OCI-LY1 (cell line): ENCODE results near the gene SRD5A3.

ENCODE experiments used
- CTCF ChIP-seq: fragments of 200-600 bp; sonication (generic), shearing (Covaris generic); IDR thresholded peaks from 2 replicates; pipeline ENCODE4 v1.5.1; 2017; ENCODE audit warnings: mild to moderate bottlenecking, antibody characterized with exemption, low read length, moderate library complexity, mixed read lengths
- EZH2 ChIP-seq: fragments of 200-600 bp; sonication (generic), shearing (Covaris generic); IDR thresholded peaks from 2 replicates; pipeline ENCODE4 v1.8.0; 2017; ENCODE audit warnings: borderline replicate concordance, mixed run types, mild to moderate bottlenecking, antibody characterized with exemption, low read length, moderate library complexity, mixed read lengths

GRCh38 chr4:55416176-55416575 is 70.1 kb downstream of the SRD5A3 start:
- TF ChIP-seq CTCF (no peak), EZH2 (no peak)
